EH (cell line): ENCODE data around the gene IRX3.

ENCODE experiments used
- DNase-seq: peaks from one replicate; pipeline ENCODE4 v3.0.0-alpha.2; 2015; ENCODE audit warnings: low read depth

Gene IRX3

DNA sequence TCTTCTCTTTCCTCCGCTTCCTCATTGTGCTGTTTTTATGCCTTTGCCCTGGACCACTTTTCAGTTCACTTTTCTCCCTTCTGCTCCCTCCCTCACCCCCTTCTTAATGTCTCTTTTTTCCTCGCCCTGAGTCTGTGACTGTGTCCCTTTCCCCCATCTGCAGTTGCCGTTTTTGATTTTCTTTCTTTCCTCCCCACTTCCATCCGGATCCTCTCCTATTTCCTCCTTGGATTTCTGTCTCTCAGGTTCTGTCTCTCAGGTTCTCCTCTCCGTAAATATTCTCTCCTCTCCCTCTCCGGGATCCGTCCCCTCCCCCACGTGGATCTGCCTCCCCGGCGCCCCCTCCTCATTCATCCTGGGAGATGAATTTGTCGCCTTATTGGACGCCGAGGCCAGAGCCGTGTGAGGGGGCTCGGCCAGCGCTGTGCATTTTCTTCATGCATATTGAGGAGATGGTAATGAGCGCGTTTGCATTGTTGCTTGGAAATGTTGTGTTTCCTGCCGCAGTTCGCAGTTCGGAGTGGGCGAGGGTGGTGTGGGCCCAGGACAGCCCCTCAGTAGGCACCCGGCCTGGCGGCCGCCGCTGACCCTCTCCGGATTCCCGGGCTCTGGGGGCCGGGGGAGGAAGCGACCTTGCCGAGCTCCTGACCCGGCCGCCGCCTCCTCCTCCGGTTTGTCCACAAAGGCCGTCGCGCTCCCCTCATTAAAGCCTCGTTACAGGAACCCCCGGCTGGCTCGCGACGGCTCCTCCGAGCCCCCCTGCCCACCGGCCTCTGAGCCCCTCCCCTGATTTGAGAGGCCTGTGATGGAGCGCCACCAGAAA, 4.5 kb upstream of the IRX3 start:
- no peak for DNase-seq

DNA sequence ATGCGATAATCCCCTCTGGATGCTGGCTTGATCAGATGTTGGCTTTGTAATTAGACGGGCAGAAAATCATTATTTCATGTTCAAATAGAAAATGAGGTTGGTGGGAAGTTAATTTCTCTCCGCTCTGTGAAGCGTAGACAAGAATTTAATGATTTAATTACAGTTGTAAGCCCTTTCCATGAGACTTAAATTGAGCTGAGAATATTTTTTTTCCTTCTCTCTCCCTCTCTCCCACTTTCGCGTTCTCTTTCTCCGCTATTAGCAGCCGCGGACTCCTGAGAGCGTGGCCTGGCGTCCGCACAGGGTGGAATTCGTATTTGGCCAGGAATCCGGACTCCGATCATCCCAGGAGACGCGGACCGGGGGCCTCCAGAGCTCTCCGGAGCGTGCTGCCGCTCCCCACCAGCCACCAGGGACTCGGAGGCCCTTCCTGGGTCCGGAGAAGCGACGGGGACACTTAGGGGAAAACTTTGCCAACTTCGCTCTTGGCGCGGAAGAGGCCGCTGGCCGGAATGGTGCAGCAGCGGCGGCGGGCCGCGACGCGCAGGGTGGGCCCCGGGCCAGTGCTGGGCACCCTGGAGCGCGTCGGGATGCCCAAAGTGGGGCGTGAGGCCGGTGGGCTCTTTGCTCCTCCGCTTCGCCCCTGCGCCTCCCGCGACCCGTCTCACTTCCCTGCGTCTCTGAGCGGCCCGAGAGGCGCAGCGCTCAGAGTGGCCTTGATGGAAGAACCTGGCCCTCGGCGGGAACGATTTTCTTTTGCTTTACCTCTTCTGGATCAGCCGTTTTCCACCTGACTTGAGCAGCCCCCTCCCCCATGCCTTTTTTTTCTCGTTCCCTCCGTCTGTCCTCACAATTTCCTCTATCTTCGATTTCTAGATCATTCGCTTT, 3.6 kb upstream of the IRX3 start:
- no peak for DNase-seq

DNA sequence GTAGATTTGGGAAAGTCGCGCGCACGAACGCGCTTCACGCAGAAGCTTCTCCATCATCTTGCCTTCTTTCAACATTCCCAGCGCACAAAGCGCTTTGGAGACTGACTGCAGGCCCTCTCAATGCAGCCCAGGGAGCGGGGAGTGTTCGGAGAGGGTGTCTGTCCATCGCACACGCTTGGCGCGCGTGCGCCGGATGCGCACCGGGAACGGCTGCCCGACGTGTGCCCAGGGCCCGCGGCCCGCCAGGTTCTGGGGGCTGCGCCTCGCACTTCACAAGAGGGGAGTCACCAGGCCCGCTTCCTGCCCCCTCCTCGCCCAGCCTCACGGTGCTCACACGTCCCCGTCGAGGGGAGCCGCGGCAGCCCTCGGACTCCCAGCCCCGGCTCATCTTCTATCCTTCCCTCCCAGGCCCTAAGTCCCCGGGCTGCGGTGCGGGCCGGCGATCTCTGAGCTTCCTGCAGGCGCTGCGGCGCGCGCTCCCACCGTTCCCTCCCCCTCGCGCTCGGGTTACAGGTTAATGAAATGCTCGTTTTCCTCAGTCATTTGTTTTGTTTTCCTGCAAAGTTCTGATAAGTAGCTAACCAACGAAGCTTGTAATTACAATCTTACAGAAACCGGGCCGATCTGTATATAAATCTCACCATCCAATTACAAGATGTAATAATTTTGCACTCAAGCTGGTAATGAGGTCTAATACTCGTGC, 2.8 kb upstream of the IRX3 start:
- DNase-seq, result no peak

DNA sequence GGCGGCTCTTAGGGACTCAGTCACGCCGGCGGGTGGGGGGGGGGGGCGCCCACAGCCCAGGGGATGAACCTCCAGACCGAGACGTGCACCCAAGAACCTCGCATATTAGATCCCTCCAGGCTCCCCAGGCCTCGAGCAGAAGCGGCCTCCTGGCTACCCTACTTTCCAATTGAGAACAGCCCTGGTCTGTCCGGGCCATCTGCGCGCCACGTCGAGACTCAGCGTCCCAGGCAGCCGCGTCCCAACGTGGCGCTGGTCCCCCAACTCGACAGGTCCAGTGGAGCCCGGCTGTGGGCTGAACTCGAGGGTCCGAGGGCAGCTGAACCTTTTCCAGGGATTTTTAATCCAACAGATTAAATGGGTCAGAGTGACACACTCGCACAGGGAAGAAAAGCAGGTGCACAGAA, 2.3 kb upstream of the IRX3 start:
- no peak for DNase-seq

DNA sequence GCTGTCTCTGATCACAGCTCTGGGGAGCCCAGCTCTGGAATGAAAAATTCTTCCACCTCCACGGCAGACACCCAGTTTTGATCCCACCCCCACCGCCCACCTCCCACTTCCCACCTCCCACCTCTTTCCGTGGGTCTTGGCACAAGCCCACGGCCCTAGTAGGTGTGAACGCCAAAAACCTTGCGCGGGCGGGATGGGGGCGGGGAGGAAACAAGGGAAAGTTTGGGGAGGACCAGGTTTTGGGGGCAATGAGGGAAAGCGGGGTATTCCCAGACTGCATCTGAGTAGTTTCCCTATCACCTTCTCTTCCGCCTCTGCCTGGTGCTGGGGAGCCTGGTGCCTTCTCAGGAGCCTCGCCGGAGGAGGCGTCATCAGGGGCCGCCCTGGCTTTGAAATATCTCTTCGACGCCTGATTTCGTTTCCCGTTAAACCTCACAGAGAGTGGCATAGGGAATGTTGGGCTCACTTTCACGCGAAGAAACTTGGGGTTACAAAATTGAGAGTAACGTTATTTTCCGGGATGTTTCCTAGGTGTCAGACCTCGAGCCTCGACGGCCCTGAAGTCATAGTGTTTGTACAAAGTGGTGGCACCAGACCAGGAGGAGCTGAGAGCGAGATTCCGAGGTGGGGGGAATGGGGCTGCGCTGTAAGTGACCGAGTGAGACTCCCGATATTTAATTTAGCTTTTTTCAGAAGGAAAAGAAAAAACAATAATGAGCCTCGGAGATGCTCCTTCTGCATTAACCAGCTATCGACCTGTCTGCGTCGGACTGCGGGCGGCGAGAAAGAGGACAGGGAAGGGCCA, 1.6 kb upstream of the IRX3 start:
- no peak for DNase-seq

DNA sequence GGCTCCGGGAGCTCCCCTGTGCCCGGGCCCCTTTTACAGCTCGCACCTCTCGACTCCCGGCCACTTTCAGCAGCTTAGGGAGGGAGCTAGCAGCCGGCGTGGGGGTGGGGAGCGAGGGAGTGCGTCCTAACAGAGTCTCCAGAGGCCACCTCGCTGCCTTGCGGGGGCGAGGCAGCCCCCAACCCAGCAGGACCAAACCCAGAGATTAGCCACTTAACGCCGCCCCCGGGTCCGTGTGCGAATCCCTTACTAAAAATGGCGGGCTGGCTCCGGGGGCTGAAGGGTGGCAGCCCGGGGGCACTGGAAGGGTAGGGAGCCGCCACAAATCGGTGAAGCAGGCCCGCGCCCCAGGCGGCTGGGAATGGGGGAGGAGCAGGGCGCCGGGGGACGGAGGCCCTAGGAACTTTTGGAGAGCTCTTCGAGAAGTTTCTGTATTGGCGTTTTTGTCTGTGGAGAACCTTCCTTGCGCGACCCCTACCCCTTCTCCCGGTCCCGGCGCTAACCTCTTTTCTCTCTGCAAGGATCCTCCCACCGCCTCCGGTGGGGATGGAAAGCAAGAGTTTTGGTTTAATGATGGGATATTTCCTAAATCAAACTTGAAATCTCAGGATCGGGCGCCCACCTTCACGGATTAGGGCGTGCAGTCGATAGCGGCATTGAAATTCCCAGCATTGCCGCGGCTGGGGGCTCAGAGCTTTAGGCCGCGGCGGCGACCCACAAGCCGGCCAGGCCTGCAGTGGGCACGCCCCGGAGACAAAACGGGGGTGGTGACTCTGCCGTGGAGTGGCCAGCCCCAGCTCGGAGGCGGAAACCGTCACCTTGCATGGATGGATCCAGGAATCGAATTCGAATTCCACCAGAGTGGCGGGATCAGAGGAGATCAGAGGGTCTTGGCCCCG, 793 bp upstream of the IRX3 start:
- no peak for DNase-seq

DNA sequence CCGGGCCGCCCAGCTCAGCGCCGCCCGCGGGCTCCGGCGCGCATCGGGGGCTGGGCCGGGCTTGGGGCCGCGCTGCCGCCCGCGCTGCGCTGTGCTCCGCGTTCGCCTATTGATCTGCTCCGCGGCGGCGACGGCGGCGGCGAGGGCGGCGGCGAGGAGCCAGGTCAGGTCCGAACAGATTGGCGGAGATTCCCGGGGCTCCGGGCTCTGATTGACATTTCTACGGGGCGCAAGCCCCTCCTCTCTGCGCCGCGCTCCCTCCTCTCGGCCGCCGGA, 559 bp downstream of the IRX3 start:
- no peak for DNase-seq

DNA sequence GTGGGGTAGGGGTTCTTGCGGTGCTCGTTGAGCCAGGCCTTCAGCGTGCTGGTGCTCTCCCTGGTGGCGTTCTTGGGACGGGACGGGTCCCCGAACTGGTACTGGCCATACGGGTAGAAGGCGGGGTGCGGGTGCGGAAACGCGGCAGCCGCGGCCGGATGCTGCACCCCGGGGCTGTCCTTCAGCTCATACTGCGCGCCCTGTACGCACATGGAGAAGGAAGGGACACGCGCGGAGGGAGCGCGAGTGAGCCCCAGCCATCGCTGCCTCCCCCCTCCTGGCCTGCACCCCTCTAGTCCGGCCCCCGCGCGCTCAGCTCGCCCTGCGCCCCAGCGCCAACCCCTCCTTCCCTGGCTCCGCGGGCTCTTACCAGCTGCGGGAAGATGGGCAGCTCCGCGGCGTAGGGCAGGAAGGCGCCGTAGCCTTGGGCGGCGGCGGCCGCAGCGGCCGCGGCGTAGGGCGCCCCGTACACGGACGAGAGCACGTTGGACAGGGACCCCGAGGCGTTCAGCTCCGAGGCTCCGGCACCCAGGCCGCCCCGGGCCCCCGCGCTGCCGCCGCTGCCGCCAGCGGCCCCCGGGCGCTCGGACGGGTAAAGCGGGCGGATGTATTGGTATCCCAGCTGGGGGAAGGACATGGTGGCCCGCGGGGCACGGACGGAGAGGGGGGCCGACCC, 1.0 kb downstream of the IRX3 start:
- DNase-seq, result peak; percentile 60

DNA sequence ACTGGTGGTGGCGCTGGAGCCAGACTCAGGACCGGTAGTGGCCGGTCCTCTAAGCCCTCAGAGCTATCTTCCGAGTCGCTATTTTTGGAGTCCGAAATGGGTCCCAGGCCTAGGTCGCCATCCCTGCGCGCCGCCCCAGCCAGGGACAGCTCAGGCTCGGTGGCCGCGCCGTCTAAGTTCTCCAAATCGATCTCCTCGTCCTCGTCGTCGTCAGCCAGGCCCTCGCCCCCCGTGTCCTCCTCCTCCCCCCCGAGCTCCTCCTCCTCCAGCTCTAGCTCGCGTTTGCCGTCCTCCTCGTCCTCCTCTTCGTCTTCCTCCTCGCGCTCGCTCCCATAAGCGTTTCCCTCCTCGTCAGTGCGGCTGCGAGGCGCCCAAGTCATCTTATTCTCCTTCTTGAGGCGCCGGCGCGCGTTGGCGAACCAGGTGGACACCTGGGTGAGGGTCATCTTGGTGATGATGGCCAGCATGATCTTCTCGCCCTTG, 1.6 kb downstream of the IRX3 start:
- DNase-seq, result no peak

DNA sequence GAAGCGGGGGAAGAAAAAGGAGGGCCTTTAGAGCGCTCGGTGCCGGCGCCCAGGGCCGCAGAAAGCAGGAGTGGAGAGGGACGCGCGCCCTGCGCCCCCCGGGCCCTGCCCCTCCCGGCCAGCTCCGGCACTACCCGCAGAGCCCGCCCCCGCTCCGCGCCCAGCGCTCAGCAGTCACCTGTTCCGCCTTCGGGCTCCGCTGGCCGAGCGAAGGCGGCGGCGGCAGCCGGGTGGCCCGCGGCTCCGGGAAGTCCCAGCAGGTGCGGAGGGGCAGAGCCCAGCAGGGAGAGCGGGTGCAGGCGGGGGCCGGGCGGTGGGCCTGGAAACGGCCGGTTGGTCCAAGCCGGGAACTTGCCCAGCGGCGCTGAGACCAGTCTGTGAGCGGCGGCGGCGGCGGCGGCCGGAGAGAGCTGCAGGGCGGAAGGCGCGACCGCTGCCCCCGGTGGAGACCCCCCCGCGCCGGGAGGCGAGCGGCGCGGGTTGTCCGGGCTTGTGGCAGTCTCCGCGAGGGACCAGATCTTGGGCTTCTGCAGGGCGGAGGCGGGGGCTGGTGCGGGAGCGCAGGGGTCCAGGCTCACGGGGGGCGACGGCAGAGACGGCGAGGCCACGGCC, 2.2 kb downstream of the IRX3 start:
- no peak for DNase-seq

DNA sequence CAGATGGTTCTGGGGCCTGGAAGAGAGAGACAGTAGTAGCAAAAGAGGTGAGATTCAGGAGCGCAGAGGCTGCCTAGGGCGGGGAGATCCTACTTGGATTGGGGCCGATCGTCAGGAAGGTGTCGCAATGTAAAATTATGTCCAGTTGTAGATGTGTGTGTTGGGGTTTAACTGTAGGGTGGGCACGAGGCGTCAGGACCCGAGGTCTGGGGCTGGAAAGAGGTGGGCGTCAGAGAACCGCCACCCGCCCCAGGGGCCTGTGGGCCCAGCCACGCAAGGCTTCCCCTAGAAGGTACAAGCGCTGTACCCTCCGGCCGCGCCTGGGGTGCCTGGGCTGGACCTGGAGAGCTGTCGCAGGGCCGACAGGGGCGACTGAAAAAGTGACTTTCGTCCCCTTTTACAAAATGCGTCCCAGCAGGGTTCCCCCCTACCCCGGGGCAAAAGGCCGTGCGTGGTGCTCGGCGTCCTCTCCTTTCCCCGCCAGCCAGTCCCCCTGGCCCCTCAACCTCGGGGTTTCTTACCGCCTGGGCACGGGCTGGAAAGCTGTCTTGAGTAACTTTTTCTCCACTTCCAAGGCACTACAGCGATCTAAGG, 2.8 kb downstream of the IRX3 start:
- DNase-seq, result no peak

DNA sequence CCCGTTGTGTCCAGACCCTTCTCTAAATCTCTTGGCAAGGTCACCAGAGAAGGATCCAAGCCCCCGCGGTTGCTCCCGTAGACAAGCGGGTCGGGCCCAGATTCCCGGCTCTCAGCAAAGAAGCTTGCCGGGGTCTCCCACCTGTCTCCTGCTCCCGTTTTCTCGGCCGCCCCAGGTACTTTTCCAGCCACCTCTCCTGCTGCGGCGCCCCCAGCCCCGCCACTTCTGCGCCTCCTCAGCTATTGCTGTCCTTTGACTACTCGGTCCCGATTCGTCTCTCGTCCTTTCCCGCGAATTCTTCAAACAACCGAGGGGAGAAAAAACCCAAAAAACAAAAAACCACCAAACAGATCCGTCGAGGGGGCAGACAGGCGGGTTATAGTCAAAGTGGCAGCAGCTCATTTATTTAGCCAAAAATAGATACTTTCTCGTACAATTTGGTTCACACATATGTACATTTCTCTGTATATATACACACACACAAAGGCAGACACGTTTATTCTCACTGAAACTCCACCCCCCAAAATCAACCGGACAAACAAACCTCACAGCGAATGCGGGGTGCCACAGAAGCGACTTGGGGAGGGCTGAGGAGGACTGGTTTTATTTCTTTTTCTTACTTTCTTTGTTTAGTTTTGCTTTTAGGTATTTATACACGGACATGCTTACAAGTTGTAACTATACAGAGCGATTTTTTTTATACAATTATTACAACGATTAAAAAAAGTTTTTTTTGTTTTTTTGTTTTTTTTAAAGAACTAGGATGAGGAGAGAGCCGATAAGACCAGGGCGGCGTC, 3.5 kb downstream of the IRX3 start:
- no peak for DNase-seq

DNA sequence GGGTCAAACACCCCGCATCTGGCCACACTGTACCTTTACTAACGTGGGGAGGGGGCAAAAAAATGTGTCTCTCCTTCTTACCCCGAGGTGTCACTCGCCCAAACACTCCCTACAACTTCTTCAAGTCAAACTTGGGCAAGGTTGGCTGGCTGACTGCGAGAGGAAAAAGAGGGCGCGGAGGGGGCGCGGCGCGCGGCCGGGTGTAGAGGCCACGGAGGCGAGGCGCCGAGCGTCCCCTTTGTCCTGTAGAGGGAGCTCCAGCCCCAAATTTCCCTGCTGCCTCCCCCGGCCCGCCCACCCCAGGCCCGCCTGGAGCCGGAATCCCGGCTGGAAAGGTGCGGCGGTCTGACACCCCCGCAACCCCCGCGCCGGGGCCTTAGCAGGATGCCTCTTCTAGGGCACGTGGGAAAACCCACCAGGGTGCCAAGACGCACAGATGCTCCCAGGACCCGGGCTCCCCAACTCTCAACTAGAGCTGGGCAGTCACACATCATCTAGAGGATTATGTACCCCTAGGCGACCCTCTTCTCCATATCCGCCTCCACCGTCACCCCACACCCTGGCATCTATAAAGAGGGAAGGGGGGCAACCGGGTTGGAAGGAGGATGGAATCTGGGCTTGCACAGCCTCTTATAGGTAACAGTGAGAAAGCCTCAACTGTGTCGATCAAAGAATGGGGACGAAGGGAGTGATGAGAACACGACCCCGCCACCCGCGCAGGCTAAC, 4.2 kb downstream of the IRX3 start:
- DNase-seq, result peak; percentile 45

DNA sequence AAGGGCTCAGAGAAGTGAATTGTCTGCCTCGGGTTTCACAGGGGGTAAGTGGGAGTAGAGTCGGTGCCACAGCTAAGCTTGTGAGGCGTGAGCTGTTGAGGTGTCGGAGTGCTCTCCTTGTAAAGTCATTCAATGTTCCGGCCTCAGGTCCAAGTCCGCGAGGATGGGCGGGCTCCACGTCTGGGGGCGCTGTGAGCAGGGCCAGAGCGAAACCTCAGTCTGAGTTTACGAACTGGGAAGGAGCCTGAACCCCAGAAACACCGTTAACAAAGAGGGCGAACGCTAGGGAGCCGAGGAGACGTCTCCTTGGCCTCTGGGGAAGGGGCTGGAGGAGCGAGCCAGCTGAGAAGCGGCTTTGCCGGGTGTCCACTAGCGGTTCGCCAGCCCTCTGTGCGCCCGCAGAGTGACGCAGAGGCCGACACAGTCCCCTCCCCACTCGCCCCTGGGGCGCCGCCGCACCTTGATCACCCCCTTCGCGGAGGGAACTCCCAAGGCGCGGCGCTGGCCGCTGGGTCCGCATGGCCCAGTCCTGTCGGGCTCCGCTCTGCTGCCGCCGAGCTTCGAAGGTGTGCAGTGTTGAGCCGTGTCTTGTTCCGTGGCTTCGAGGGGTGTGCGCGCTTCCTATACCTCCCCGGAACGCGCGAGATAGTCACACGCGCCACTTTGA, 4.9 kb downstream of the IRX3 start:
- no peak for DNase-seq

DNA sequence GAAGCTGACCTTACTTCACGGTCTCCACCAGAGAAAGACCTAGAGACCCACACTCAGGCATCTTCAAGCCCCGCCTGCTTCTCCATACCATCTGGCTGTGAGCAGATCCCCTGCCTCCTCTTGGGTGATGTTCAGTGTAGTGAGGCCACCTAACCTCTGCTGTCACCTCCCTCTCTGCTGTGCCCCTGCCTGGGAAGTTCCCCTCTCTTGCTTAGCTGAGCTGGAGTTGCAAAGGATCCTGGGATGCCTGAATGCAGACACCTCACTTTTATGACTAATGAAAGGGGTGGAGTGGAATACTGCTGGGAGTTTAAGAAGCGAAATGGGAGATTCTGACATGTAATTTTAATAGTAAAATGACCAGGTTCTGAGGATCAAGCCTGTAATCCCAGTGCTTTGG, 5.8 kb downstream of the IRX3 start:
- DNase-seq, result peak; percentile 50

DNA sequence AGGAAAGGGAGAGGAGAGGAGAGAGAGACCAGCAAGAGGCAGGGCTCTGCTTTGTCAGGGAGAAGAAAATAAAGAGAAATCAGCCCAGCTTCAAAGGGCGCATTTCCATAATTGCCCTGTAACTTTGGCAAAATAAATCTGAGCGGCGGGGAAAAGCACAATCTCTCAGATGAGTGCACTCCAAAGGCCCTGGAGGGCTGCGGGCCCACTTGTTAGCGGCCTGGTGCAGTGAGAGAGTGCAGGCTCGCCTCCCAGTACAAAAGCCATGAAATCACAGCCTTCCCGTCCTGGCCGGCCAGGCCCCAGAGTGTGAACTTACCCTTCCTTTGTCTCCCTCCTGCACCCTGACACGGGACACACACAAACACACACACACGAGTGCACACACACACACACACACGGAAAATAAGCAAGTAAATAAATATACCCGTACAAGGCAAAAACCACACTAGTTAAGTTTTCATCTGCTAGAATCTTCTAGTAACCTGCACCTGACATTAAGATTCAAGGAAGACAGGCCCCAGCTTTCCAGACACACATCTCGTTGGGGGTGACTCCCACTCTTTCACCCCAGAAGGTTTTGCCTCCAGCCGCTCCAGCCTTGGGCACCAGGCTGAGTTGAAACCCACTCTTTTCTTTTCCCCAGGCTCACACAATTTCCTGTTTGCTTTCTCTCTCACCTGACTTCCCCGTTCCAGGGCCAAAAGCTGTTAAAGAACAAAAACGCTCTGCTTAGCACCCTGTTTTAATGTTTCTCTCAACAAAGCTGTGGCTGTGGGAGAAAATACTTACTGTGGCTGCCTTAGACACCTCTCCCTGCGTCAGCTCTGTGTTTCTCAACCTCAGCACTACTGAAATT, 8.5 kb downstream of the IRX3 start:
- no peak for DNase-seq
